NCI-H1417 treated with DMSO at 0.1 percent for 48 hours (cell line): Measurements from ENCODE around the gene PROB1.
"Not testable (repeated sequence)": the region's sequence is repeated elsewhere in the genome, so short reads cannot be mapped to it uniquely, and the experiment has no call there.

ENCODE experiments used
- DNase-seq: peaks from one replicate; lab custom pipeline; 2025; lab: John Stamatoyannopoulos, UW

PROB1 gene

DNA sequence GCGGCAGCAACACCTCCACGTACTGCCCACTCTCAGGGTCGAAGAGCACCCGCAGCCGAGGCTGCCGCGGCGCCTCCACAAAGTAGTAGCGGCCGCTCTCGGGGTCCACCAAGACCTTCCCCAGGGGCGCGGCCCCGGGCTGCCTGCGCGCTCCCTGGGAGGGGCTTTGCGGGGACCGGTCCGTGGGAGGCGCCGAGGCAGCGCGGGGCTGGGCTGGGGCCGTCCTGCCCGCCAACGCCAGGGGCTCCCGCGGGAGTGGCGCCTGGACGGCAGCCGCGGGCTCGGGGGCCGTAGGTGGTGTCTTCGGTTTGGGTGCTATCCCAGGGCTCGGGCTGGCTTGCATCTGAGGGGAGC lies 2.6 kb downstream of the PROB1 start:
- no peak for DNase-seq

DNA sequence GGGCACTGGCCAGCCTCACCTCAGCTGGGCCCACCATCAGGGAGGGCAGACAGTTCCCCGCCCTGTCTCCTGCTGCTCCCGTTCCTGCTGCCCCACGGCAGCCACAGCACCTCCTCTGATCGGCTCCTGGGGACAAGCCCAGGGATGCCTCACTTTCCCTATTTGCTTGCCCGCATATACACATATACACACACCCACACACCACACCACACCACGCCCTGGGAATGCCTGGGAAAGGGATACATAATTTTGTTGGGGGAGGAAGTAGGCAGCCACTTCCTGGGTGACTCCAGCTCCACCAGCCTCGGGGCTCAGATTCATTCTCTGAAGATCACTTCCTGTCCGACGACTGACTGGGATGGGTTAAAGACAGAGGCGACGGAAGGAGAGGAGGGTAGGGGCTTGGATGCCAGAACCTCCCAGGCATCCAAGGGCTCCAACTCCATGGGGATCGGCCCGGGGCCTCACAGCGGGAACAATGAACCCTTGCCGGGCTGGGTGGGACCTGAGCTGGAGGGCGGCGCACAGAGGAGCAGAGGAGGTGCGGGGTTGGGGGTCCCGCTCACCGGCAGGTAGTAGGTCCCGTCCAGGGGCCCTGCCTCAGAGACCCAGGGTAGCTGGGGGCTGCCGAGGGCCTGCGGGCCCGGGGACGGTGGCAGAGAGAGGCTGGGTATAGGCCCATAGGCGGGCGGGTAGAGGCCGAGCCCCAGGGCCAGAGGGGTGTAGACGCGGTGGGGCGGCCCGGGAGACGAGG lies 3.2 kb downstream of the PROB1 start:
- DNase-seq: no peak

DNA sequence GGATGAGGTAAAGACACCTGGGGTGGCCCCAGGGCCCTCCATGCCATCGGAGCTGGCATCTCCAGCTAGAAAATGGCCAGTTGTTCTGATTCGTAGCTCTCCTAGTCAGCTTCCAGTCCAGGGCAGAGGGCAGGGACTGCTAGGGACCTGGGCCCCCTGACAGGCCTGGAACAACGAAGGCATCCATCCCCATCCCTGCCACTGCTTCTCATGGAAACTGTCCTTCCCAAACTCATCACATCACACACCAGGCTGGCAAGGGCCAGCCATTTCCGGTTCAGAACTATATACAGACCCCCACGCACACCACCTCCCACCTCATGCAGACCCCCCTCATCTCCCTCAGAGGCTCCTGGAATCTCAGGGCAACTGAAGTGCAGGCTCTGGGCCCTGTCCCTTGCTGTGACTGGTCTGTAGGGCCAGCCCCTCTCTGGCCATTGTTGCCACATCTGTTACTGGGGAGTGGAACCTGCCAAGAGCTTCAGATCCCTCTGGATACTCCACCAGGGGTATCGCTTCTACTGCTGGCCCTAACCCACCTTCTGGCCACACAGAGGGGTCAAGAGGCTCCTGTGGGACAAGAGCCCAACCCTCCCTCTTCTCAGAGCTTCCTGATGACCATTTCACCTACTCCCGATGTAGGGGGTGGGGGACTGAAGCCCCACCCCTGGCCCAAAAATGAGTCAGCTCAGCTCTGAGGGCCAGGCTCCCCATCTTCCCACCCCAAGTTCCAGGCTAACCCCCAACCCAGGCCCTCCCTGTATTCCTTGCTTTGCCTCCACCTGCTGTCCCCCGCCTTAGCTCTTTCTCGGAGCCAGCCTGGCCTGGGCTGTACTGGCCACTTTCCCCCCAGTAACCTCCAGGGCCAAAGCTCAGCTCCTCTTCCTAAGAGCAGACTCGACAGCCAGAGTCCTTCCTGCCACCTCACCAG lies 4.0 kb downstream of the PROB1 start:
- DNase-seq: no peak

DNA sequence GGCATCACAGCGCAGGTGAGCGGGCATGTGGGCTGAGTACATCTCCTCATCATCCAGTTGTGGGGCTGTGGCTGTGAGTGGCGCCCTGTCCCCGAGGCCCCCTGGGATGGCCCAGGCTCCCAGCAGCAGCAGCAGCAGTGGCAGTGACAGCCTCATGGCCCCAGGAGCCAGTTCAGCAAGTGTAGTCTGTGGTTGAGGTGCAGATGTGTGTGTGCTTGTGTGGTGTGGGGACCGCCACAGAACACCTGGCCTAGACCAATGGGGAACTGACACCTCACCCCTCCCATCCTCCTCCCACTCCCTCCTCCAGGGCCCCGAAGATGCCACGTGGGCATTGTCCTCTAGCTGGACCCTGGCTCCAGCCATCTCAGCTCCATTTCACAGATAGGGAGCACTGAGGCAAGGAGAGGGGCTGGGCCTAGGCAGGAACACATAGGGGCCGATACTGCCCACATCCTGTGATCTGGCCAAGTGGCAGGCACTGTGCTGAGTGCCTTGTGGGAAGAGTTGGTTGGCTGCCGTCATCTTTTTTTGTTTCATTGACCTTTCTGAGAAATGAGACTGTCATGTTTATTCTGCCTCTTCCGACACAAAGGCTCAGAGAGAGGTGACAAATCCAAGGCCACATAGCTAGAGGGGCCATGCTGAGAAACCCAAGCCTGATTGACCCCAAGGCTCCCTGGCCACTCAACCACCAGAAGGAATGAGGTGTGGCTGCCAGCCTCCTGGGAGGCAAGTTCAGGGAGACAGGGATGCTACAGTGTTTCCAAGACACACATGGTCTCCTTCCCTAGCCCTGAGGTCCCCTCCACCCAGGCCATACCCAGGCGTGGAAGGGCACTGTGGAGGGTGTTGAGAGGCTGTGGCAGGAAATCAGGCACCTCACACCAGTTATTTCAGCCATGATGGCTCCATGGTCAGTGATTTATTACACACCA lies 4.9 kb downstream of the PROB1 start, which contains the start of gene MZB1:
Gene MZB1, minus strand, starts transcription at position 213 of the 938 bp plus-strand sequence. Its CDS starts 57 bp downstream, at position 156.
- DNase-seq: no peak

DNA sequence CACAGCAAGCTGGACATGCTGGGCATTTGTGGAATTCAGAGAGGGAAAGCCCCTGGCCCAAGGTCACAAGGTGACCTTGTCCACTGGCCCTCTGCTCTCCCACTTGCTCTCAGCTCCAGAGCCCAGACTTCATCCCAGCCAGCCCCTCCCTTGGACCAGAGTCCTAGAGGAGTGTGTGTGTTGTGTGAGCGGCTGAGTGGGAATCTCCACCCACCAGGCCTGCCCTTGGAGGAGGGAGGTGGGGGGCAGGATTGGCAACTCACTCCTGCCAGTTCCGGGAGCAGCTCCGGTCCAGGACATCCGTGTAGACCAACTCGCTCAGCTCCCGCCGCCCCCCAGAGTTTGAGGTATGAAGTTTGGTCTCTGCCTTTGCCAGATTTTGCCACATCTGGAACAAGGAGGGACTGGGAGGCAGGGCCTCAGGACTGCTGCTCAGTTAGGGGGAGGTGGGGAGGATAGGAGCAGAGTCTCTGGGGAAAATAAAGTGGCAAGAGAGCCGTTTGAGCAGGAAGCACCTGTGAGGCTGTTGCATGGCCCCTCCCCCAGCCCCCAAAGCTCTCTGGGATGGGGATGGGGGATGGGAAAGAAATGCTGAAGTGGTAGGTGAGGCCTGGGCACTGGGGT lies 6.6 kb downstream of the PROB1 start:
- no peak for DNase-seq

DNA sequence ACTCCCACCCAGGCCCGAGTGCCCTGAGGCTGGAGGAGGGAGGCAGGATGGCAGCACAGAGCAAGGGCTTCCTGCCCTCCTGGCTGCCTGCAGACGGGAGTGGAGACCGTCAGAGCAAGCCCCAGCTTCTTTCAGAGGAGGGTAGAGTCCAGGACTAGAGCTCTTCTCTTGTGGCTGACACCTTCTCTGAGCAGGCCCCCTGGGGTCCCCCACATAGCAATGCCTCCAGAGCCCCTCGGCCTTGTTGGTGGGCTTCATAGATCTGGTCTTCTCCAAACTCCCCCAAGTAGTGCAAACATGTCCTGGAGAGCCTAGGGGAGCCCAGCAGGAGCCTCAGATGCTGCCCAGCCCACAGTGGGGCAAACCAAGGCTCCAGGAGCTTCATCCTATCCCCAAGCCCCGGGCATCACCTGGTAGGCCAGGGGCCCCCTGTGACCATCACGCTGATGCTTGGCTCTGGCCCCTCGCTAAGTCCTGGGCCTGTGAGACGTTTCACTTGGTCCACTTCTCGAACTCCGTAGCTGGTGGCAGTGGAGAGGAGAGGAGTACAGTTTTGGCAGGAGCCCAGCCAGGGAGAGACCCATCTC lies 7.2 kb downstream of the PROB1 start:
- DNase-seq: no peak

DNA sequence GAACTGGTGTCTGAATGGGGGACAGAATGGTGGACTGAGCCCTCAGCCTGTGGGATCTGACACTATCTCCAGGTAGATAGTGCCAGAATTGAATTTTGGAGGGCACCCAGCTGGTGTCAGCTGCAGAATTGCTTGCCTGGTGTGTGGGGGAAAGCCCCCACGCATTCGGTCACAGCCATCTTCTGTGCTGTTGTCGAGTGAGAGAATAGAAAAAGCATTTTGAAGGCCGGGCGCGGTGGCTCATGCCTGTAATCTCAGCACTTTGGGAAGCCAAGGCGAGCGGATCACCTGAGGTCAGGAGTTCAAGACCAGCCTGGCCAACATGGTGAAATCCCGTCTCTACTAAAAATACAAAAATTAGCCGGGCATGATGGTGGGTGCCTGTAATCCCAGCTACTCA lies 7.9 kb downstream of the PROB1 start:
- not testable (repeated sequence) for DNase-seq

DNA sequence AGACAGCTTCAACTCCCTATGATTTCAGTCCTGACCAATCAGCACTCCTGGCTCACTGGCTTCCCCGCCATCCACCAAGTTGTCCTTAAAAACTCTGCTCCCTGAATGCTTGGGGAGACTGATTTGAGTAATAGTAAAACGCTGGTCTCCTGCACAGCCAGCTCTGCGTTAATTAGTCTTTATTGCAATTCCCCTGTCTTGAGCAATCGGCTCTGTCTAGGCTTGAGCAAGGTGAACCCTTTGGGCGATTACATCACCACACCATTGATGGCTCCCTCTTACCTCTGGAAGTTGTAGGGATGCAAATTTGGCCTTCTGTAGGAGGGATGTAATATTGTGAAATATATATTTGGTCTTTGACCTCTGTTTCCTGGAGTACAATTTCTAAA lies 8.9 kb downstream of the PROB1 start:
- no peak for DNase-seq

DNA sequence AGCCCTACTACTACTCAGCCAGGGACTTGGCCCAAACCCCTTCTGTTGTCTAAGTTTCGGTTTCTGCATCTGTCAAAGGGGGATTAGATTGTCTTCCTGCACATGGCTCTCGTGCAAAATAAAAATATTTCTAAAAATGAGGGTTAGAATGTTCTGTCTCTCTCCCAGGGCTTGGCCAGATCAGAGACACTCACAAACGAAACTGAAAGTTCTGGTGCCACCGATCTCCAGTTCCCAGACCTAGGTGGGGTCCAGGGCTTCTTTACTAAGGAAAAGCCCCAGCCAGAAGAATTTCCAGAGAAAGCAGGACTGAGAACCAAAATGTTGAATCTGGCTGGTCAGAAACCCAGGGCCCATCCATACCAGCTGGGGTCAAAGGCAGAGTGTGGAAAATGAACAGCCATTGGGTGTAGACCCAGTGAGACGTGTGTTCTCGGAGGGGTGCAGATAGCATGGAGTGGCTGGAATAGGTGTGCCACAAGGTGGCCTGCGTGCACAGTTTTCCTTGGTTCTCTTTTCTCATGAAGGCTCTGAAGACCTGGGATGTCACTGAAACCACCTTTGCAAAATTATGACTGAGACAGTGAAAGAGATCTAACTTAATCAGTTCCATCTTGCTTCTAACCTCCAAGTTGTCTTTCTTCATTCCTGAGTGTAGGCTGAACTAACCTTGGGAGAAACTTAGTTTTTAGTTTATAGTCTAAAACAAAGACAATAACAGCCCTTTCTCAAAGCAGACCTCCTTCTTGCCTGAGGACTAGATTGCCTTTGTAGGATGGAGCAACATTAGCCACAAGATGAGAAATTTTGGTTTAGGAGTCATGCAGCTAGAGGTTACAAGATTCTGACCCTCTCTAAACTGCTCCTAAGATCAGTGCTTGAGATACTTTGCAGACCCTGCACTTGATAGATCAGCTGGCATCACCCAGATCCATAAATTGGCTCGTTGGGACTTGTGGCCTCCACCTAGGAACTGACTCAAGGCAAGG lies 9.5 kb downstream of the PROB1 start:
- no peak for DNase-seq

DNA sequence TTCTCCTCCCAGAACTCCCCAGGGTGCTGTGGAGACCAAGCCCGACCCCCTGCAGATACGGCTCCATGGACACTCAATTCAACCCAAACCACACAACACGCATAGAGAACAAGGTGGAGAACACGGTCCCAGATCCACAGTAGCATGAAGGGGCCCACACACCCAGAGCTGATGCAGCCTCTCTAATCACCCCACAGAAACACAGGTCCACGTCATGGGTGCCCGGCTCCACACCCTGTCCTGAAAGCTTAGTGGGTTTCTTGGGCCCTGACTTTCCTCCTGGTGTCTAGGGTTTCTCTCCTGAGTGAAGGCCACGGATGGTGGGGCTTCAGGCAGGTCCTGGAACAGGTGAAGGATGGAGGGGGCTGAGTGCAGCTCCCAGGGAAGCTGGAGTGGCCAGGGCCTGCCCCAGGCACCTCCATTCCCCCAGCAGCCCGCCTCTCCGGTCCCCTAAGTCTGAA lies 10.3 kb downstream of the PROB1 start:
- no peak for DNase-seq

DNA sequence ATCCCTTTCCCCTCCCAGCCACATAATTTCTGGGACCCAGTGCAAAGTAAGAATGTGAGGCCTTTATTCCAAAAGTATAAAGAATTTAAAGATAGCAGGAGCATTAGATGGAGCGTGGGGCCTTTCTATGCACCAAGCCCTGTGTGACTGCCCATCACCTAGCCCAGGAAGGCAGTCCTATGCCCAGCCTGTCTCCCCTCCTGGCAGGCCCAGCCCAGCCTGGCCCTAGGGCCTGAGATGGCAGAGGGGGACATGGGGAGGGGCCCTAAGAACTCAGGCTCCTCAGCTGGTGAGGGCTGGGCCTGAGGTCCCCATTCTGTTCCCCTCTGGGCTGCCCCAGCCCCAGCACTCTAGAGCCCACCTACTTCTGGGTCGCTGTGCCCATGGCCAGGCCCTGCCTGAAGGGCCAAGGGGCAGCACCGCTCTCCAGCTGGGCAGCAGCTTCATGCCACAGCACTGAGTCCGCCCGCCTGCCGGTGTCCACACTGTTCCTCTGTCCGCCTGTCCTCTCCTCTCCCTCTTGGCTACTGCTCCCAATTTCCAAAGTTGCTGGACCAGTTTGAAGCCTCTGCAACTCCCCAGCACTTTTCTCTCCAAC lies 10.8 kb downstream of the PROB1 start:
- DNase-seq: no peak

DNA sequence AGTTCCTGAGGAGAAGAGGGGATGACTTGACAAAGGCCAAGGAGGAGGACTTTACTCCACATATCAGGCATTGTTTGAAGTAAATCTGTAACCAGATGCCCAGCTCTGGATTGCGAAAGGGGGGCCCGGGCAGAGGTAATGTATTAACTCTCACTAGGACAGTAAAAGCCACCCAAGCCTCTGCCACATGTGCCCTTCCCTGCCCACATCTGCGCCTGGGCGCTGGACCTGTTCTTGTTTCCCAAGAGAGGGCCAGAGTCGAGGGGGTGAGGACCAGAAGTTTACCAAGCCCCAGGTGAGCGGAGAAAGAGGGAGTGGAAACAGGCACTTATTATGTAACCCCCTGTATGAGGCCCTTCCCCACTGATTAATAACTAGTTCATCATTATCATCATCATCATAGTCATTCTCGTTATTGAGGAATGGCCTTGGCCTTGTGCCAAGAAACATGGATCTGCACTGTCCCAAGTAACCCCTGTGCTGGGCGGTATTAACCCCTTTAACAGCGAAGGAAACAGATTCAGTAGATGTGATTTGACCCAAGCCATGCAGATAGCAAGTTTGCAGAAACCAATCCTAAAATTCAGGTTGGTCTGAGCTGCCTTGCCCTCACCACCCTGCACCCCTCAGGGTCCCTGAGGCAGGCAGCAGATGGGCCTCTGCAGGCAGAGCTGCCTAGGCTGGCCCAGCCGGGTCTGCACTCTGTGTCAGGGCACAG lies 11.5 kb downstream of the PROB1 start, which contains the start of gene SLC23A1:
Gene SLC23A1, minus strand, starts transcription at position 23 of the 718 bp plus-strand sequence. CDS start 44 bp downstream, outside the sequence.
- DNase-seq: no peak

DNA sequence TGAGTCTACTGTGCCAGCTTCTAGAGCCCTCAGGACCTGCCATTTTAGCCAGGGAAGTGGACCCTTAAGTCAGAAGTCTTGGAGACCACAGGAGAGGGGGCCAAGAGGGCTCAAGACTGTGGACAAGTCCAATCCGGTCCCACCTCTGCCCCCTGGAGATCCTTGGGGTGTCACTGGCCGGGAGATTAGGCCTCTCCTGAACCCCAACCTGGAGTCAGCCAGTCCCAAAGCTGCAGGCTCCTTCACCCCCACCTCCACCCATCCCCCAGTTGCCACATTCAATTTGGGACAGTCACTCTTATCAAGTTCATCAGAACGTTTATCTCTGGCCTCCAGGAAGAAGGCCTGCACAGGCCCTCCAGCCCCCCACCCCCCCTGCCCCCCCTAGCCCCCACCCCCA lies 12.1 kb downstream of the PROB1 start:
- DNase-seq: no peak

DNA sequence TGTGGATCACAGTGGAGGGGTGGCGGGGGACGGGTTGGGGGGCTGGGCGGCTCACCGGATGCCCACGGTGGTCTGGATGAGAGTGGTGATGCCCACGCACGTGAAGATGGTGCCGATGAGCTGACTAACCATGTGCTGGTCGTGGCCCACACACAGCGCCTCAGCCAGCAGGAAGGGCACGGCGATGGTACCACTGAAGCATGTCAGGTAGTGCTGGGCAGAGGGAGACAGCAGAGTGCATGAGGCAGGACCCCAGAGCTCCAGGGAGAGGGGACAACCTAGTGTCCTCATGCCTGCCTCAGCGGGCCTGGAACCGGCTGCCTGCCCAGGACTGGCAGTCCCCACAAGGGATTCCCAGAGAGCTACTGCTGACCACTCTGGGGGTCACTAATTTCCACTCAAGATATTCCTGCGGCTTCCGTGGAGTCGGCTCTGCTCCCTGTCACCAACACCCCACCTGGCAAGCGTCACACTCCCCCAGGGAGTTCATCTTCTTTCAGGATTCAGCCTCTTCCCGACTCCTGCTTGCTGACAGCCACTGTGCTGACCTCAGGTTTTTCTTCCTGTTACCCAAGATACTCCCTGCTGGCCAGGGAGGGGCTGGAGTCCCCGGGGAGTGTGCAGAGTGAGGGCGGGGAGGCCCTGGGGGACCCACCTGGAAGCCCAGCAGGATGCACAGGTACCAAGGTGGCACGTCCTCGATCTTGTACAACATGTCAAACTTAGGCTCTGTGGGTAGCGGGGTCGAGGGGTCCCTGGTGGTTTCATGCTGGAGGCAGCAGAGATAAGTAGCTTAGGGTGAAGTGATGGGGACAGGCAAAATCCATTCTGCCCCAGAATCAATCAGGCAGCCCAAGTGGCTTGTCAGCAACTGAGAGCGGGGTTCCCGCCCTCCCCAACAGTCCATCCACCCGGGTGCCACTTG lies 12.8 kb downstream of the PROB1 start:
- no peak for DNase-seq

DNA sequence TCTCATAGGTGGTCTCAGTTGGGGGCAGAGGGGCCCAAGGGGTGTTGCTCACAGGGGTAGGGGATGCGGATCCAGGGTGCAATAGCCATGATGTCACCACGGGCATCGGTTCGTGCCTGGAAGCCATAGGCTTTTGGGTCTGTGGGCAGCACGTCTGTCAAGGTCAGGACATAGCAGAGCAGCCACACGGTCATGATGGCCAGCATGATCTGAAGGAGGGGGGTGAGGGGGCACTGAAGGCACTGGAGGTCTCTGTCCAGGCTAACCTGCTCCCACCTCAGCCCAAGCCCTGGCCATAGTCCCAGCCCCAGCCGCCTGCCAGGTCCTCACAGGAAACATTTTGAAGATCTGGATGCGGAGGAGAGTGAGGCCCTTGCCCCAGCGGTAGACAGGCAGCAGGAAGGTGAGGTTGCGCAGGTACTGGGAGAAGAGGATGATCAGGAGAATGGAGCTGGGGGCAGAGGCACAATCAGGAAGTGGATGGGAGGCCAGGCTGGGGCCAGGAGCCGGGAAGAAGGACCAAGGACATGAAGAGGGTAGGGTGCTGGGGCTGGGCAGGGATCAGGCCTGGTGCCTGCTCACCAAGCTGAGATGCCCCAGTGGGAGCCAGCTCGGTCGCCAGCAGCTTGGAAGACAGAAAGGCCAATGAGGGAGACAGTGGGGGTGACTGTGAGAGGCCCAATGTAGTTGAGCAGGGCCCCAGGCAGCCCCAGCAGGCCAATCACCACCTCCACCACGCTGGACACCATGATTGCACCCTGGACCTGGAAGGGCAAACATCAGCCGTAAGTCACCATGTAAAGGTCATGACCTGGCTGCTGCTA lies 15.1 kb downstream of the PROB1 start:
- no peak for DNase-seq

DNA sequence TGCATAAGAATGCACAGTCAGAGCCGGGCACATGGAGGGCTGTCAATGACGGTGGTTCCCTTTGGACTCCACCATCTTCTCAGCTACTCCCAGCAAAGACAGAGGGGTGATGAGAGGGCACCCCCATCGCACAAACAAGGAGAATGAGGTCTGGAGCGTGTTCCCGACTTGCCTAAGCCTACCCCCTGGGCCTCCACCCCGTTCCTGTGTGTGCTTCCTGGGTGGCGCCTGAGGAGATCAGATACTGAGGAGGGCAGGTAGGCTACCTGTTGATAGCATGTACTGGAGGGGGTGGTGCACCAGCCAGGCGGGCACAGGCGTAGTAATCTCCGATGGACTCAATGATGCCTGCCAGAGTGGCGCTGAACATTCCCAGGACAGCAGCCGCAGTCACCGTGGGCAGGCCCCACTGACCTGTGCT lies 16.0 kb downstream of the PROB1 start:
- no peak for DNase-seq
